Activated CD8-positive, alpha-beta memory T cell treated with anti-CD3 and anti-CD28 coated beads for 4 hours (primary cell): ENCODE data around the gene SCD.

Source experiments
- DNase-seq, 2 donors: peaks; one replicate each; pipeline ENCODE4 v3.0.0-alpha.2; 2020; ENCODE audit warnings: low read depth in 2 of 2

Gene SCD

GRCh38 chr10:100340948-100341847 lies 5.8 kb upstream of the SCD start:
- no peak for DNase-seq

DNA sequence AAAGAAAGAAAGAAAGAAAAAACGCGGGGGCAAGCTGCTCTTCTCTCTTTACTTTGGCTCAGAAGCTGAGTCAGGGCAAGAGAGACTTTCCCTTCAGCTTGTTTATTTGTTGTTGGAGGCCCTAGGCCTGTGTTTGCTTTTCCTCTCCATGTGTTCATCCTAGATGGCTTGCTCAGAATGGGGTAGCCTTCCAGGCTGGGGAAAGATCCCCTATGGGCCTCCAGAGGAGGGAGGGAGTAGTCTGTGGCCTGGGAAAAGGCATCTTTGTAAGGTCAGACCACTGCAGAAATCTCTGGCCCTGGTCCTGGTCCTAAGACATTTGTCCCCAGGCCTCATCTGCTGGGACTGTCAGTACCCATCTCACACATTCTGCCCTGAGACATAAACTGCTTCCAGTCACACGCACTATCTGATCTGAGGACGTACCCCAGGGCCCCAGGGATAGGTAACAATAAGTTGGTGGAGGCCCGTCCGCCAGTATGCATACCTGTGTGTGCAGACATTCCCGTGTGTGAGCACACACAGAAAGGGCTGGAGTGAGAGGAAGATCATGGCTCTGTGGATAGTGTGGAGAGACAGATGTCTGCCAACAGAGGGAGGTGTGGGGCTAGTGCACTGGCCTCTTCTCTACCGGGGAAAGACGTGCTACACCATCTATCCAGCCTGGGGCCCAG lies 4.9 kb upstream of the SCD start:
- peak in 1 of 2 donors; percentile 25 for DNase-seq

- DNase-seq: no peak
Measured at GRCh38 chr10:100342627-100342972, 4.4 kb upstream of the SCD start.

DNA sequence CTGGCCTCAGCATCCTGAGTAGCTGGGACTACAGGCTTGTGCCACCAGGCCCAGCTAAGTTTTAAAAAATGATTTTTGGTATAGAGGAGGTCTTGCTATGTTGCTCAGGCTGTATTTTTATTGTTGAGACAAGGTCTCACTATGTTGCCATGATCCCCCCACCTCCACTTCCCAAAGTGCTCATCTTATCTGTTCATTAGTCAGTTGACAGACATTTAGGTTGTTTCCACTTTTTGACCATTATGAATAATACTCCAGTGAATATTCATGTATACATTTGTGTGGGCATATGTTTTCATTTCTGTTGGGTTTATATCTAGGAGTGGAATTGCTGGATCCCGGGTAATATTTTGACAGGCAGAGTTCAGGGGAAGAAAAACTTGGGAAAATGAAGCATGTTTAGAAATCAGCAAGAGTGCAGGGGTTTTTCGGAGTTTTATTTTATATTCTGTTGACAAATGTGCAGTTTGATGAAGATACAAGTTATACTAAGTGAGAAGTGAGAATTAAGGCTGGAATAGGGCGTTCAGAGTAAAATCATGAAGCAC lies 2.7 kb upstream of the SCD start:
- no peak for DNase-seq

- no peak for DNase-seq
Measured at GRCh38 chr10:100345570-100346330, 1.3 kb upstream of the SCD start.

DNA sequence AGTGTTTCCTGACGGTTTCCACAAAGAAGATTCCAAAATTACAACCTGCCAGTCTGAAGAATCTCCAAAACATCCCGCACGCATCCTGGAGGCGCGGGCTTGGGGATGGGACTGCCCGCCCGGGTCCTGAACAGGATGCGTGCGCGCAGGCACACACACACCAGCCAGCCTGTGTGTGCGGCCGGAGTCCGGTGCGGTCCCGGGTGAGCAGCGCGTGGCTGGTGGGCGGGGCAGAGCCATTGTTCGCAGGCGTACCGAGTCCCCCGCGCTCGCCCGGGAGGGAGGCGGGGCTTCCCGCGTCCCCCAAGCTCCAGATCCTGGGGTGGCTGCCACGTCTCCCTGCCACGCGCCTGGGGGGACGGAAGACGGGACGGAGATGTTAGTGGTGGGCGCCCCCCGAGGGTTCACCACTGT lies 675 bp upstream of the SCD start:
- DNase-seq: peak; percentile 31 to 44

- no peak for DNase-seq
Measured at GRCh38 chr10:100347568-100348195, 649 bp downstream of the SCD start.

- no peak for DNase-seq
Measured at GRCh38 chr10:100348389-100348927, 1.4 kb downstream of the SCD start.

GRCh38 chr10:100349087-100349486 lies 2.1 kb downstream of the SCD start:
- no peak for DNase-seq

DNA sequence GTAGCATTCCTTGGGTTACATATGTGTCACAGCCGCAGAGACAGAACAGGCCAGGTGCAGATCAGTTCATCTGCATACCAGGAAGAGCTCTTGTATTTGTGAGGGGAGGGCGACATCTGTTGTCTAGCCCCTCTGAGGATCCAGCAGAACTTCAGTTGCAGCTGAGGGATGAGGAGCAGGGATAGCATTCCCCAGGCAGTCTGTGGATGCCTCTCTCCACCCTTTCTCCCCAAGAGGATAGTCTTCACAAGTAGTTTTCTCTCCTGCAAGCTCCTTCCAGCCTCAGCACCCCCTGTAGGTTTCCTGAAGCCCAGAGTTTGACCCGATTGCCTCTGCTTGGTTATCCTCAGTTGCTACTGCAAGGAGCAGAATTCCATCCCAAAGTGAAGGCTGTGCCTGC lies 2.6 kb downstream of the SCD start:
- DNase-seq: no peak

GRCh38 chr10:100350914-100351485 lies 4.0 kb downstream of the SCD start:
- no peak for DNase-seq

DNA sequence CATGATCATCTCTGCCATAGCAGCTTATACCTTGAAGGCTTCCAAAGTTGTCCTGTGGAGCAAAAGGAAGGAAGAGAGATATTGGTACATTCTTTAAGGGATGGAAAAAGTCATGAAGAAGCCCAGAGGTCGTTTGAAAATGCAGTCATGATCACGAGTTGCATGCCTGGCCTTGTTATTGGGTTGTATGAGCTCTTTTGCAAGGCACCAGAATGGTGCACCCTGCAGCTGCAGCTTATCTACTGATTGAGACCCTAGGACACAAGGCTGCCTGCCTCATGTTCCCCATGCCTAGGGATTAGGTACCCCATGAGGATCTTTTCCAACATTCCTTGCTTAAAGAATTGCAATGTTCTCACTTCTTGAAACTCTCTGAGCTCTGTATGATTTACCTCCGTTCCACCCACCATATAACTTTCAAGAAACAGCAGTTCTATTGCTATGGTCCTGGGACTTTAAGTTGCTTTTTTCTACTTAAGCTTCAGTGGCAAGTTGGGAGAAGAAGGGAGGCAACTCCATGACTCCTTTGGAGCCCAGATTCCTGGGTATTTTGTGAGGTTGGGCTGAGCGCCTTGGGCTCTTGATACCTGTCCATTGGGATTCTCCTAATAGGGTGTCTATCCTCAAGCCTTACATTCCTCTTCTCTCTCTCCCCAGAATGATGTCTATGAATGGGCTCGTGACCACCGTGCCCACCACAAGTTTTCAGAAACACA lies 6.9 kb downstream of the SCD start:
- DNase-seq: no peak

- no peak for DNase-seq
Measured at GRCh38 chr10:100355086-100355485, 8.1 kb downstream of the SCD start.

DNA sequence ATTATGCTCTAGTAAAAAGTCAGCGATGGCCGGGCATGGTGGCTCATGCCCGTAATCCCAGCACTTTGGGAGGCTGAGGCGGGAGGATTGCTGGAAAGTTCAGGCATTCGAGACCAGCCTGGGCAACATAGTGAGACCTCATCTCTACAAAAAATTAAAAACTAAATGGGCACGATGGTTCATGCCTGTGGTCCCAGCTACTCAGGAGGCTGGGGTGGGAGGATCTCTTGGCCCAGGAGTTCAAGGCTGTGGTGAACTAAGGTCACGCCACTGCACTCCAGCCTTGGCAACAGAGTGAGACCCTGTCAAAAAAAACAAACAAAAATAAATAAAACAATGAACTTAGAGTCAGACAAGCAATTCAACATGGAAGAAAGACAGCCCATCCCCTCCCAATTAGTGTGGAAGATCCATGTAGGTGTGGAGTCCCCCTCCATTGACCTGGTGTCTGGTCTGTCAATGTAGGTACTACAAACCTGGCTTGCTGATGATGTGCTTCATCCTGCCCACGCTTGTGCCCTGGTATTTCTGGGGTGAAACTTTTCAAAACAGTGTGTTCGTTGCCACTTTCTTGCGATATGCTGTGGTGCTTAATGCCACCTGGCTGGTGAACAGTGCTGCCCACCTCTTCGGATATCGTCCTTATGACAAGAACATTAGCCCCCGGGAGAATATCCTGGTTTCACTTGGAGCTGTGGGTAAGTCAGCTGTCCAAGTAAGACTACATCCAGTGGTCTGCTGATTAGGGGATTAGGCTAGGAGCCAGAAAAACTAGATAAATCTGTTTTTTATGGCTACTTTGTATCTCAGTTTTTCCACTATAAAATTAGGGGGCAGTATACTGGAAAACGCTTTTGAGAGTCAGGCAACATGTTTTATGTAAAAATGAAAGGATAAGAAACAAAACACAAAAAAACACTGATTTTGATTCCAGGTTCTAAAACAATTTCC lies 9.3 kb downstream of the SCD start:
- DNase-seq: no peak

DNA sequence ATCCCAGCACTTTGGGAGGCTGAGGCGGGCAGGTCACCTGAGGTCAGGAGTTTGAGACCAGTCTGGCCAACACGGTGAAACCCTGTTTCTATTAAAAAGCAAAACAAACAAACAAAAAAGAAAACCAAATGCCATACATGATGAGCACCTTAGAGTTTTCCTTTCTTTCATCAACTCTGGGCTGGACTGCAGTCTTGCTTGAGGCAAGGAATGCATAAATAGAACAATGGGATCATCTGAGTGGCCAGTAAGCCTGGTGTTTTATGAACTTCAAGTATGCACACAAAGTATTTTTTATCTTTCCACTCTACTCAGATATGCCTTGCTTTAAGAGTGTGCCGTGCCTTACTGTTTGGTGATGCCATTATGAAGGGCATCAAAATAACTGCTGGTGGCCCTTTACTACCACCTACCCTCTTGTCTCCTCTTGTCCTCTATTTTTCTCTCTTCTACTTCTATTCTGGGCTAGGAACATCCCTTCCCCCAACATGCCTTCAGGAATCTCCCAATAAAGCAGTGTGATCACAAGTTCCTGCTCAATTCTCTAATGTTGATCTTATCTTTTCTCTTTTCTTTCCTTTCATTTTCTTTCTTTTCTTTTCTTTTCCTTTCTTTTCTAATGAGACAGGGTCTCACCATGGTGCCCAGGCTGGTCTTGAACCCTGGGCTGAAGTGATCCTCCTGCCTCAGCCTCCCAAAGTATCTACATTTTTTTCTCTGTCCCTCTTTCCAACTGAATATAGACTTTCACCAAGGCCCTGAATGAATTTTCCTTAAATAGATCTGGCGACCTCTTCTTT lies 10.2 kb downstream of the SCD start:
- DNase-seq: no peak

DNA sequence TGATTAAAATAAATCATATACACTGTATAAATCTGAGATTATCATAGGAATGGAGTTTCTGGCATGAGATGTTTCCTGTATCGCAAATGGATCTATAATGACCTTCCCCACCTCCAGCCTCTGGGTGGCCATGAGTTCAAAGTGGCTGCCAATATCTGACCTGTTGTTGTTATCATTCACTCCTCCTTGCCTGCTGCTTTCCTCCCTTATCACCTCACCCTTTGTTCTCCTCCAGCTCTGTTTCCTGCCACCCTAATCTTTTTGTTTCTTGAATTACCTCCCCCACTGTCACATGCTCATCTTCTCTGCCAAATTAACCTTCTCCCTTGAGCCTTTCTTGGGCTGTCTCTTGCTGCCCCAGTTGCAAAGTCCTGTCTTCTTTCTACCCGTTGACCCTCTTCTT lies 12.0 kb downstream of the SCD start:
- no peak for DNase-seq

GRCh38 chr10:100359529-100360150 lies 12.6 kb downstream of the SCD start:
- no peak for DNase-seq

DNA sequence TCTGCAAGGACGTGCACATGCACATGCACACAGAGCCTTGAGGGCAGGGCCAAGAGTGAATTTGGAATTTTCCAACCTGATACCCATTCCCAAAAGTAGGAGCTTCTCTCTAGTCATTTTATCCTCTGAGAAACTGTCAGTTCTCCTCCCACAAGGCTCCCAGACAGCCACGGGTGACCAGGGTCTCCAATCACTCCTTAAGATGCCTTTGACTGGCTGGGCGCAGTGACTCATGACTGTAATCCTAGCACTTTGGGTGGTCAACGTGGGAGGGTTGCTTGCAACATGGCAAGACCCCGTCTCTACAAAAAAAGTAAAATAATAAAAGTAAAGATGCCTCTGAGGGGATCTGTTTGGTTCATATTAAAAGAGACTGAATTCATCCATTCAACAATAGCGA lies 13.2 kb downstream of the SCD start:
- DNase-seq: no peak
